Mammary epithelial cell (primary cell): Measurements from ENCODE around the gene INKA2.

Source experiments
- EZH2 ChIP-seq: IDR thresholded peaks from 2 replicates; pipeline ENCODE4 v1.6.1; 2012; ENCODE audit warnings: low read length, inconsistent platforms, borderline replicate concordance
- TF ChIP-seq, protein P1 (sequence below), 2 donors: IDR thresholded peaks in 1 of 2; conservative IDR thresholded peaks in 1 of 2; 2 replicates each; pipeline ENCODE4 v1.5.1; 2011 to 2012; ENCODE audit warnings: inconsistent platforms in 2 of 2, low read length in 2 of 2, mild to moderate bottlenecking in 2 of 2, control low read depth in 1 of 2, low read depth in 1 of 2; ENCODE audit not compliant: insufficient read depth in 1 of 2; ENCODE audit errors: extremely low read depth in 1 of 2

DNA sequence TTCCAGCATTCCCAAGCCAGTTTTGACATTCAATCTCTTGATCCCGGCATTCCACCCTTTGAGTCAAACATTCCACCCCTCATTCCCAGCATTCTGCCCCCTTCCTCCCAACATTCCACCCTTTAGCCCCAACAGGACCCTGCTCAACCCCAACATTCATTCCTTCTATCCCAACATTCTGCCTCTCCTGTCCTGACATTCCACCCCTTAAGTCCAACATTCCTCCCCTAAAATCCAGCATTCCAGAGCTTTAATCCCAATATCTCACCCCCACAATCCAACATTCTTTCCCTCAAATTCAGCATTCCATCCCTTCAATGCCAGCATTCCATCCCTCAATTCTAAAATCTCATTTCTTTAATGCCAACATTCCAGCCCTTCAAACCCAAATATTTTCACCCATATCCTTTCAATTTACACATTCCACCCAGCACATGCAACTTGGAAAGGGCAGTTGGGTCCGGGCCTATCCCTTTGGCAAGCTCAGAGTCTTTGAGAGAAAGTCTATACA is 39.4 kb upstream of the INKA2 start:
- TF ChIP-seq EZH2: no peak
- TF ChIP-seq, protein P1, sequence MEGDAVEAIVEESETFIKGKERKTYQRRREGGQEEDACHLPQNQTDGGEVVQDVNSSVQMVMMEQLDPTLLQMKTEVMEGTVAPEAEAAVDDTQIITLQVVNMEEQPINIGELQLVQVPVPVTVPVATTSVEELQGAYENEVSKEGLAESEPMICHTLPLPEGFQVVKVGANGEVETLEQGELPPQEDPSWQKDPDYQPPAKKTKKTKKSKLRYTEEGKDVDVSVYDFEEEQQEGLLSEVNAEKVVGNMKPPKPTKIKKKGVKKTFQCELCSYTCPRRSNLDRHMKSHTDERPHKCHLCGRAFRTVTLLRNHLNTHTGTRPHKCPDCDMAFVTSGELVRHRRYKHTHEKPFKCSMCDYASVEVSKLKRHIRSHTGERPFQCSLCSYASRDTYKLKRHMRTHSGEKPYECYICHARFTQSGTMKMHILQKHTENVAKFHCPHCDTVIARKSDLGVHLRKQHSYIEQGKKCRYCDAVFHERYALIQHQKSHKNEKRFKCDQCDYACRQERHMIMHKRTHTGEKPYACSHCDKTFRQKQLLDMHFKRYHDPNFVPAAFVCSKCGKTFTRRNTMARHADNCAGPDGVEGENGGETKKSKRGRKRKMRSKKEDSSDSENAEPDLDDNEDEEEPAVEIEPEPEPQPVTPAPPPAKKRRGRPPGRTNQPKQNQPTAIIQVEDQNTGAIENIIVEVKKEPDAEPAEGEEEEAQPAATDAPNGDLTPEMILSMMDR (conservative IDR thresholded peaks at IDR 0.05 in 1 of 2, IDR thresholded peaks at IDR 0.05 in 1 of 2; ENCODE audit: extremely low read depth in 1 of 2, insufficient read depth in 1 of 2, low read depth in 1 of 2, low read length in 2 of 2): no peak
